Lower leg skin (tissue), 4 donors: ENCODE results near the gene POLR2H. TPM values are rescaled to one million over a fixed set of nuclear protein-coding genes. Genes with fewer than 3 reads are reported as not detected.

Source experiments
- DNase-seq, 2 donors: peaks; one replicate each; pipeline ENCODE4 v3.0.0-alpha.2; 2019; ENCODE audit warnings: low spot score in 2 of 2
- H3K4me3 ChIP-seq: fragments of 200-600 bp; sonication (generic); 2 replicates; pipeline ENCODE4 v1.5.1; 2017; ENCODE audit warnings: mild to moderate bottlenecking, low read depth; ENCODE audit not compliant: poor library complexity, severe bottlenecking
- CTCF ChIP-seq, 3 donors: fragments of 450-650 bp; IDR thresholded peaks; one replicate each; pipeline ENCODE4 v1.5.1; 2016; ENCODE audit warnings: antibody characterized with exemption in 3 of 3, mild to moderate bottlenecking in 3 of 3, moderate library complexity in 2 of 3
- POLR2A ChIP-seq, 2 donors: fragments of 450-650 bp; IDR thresholded peaks; one replicate each; pipeline ENCODE4 v1.6.1; 2016 to 2017; ENCODE audit warnings: antibody characterized with exemption in 2 of 2, mild to moderate bottlenecking in 1 of 2, moderate library complexity in 1 of 2
- WGBS, 2 donors: methylation state at CpG; one replicate each; pipeline ENCODE4 v1.1.5; 2018; 5-methylcytosine and 5-hydroxymethylcytosine counted together
- intact Hi-C: fragments of 100-400 bp; cut with DNase I; formaldehyde crosslinking; loops from one replicate; pipeline ENCODE4 v1.15.0; 2023; ENCODE audit warnings: low total_unique reads
- total RNA-seq, 4 donors: library from RNA; depleted of rRNA; stranded (reverse); fragments of >200 nt; gene quantifications; one replicate each; pipeline ENCODE4 v1.1.0, GENCODE V29; 2016

Gene POLR2H
- total RNA-seq, 4 donors from 2014 or later: 54.7 to 95.9 (median 66.8) TPM

DNA sequence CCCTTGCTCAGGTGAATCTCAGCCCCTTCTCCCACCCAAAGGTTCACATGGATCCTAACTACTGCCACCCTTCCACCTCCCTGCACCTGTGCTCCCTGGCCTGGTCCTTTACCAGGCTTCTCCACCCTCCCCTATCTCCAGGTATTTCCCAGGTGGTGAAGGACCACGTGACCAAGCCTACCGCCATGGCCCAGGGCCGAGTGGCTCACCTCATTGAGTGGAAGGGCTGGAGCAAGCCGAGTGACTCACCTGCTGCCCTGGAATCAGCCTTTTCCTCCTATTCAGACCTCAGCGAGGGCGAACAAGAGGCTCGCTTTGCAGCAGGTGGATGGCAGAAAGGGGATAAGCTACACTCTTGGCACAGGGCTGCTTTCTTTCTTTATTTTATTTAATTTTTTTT lies 19.6 kb upstream of the POLR2H start:
- no peak for TF ChIP-seq CTCF (IDR thresholded peaks at IDR 0.05)
- no peak for TF ChIP-seq POLR2A (IDR thresholded peaks at IDR 0.05)
- intact Hi-C loops: no loop called here
- no peak overlapping the region for H3K4me3 ChIP-seq
- DNase-seq: peak in 1 of 2 donors; percentile 83
- 55 to 56% methylated on average over 7 of the region's 7 CpGs for WGBS, 2 donors

DNA sequence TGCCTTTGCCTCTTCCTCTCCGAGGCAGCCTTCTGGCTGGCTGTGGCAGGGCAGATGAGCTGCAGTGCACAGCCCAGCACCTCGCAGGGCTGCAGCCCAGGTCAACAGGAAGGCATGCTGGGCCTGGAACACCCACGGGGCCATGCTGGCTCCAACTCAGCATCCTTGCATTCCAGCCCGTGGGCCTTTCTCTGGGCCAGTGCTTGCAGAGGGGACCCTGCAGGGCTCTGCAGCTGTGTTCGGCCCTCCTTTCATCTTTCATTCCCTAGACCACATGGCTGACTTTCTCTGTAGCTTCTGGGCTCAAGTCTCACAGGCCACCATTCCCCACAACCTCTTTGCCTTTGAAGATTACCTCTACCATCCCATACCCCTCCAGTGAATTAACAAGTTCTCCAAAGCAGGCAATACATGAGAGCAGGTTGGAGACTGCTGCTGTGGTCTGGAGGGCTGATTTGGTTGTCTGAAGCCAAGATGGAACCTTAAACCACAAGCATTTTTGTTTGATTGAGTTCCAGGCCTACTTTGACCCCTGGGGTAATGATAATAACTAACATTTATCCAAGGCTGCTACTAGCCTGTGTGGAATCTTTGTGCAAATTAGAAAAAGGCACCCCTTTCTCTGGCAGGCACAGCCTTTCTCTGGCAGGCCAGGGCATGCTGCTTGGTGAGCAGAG lies 18.2 kb upstream of the POLR2H start:
- no peak for TF ChIP-seq POLR2A (IDR thresholded peaks at IDR 0.05)
- no peak for TF ChIP-seq CTCF (IDR thresholded peaks at IDR 0.05)
- no peak overlapping the region for H3K4me3 ChIP-seq
- intact Hi-C loops: no loop called here
- 67 to 79% methylated on average over 4 to 5 of the region's 5 CpGs for WGBS, 2 donors
- DNase-seq: no peak

GRCh38 chr3:184344579-184345316 lies 16.8 kb upstream of the POLR2H start:
- TF ChIP-seq POLR2A (IDR thresholded peaks at IDR 0.05) (no peak), CTCF (IDR thresholded peaks at IDR 0.05) (no peak)
- WGBS, 2 donors: 71 to 83% methylated on average over 16 to 21 of the region's 24 CpGs
- DNase-seq: no peak
- intact Hi-C loops: no loop called here
- H3K4me3 ChIP-seq: no peak overlapping the region

DNA sequence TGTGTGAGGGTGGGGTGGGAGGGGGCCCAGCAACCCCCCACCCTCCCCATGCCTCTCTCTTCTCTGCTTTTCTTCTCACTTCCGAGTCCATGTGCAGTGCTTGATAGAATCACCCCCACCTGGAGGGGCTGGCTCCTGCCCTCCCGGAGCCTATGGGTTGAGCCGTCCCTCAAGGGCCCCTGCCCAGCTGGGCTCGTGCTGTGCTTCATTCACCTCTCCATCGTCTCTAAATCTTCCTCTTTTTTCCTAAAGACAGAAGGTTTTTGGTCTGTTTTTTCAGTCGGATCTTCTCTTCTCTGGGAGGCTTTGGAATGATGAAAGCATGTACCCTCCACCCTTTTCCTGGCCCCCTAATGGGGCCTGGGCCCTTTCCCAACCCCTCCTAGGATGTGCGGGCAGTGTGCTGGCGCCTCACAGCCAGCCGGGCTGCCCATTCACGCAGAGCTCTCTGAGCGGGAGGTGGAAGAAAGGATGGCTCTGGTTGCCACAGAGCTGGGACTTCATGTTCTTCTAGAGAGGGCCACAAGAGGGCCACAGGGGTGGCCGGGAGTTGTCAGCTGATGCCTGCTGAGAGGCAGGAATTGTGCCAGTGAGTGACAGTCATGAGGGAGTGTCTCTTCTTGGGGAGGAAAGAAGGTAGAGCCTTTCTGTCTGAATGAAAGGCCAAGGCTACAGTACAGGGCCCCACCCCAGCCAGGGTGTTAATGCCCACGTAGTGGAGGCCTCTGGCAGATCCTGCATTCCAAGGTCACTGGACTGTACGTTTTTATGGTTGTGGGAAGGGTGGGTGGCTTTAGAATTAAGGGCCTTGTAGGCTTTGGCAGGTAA lies 16.0 kb upstream of the POLR2H start:
- WGBS, 2 donors: 38 to 40% methylated on average over 14 of the region's 14 CpGs
- peak; percentile 83 to 93 for DNase-seq
- intact Hi-C loops: no loop called here
- H3K4me3 ChIP-seq: no peak overlapping the region
- TF ChIP-seq POLR2A (IDR thresholded peaks at IDR 0.05) (no peak), CTCF (IDR thresholded peaks at IDR 0.05) (no peak)

GRCh38 chr3:184346480-184347190 lies 14.9 kb upstream of the POLR2H start:
- H3K4me3 ChIP-seq: no peak overlapping the region
- DNase-seq: no peak
- TF ChIP-seq CTCF (IDR thresholded peaks at IDR 0.05) (no peak), POLR2A (IDR thresholded peaks at IDR 0.05) (no peak)
- WGBS, 2 donors: 91 to 96% methylated on average over 13 to 20 of the region's 20 CpGs
- intact Hi-C loops: no loop called here
